WTC11 (cell line): ENCODE results near the gene VILL. TPM values are rescaled to one million over a fixed set of nuclear protein-coding genes. Genes with fewer than 3 reads are reported as not detected.

ENCODE experiments used
- ATAC-seq: fragments of 200-7000 bp; cut with Tn5 transposase; 2 replicates; pipeline ENCODE4 v1.10.0; 2021; ENCODE audit warnings: mild to moderate bottlenecking, moderate library complexity
- CTCF ChIA-PET: fragments of 300-600 bp; sonication (Branson Sonifier 250); formaldehyde crosslinking; loops from one replicate; lab custom pipeline; 2021; ENCODE audit warnings: antibody characterized with exemption; lab: Charles Lee
- POLR2A ChIA-PET: fragments of 350-600 bp; sonication (Branson Sonifier 250); formaldehyde crosslinking; loops from one replicate; lab custom pipeline; 2021; ENCODE audit warnings: antibody characterized with exemption; lab: Charles Lee
- DNase-seq: peaks from one replicate; pipeline ENCODE4 v3.0.0; 2021; ENCODE audit warnings: low spot score
- H3K27ac Mint-ChIP-seq: 2 replicates; pipeline ENCODE4 v1.8.0; 2021; ENCODE audit warnings: mixed read lengths
- H3K27me3 Mint-ChIP-seq: 2 replicates; pipeline ENCODE4 v1.8.0; 2021; ENCODE audit warnings: low read depth, mild to moderate bottlenecking, moderate library complexity, mixed read lengths
- H3K36me3 Mint-ChIP-seq: 2 replicates; pipeline ENCODE4 v1.8.0; 2021; ENCODE audit warnings: mixed read lengths
- H3K4me1 Mint-ChIP-seq: 2 replicates; pipeline ENCODE4 v1.8.0; 2022; ENCODE audit warnings: mixed read lengths
- H3K4me3 Mint-ChIP-seq: 2 replicates; pipeline ENCODE4 v1.8.0; 2021; ENCODE audit warnings: mild to moderate bottlenecking, moderate library complexity, mixed read lengths
- H3K9me3 Mint-ChIP-seq: 2 replicates; pipeline ENCODE4 v1.8.0; 2021; ENCODE audit warnings: mixed read lengths
- AR ChIP-seq: fragments of 250-450 bp; sonication (Bioruptor Pico); IDR thresholded peaks from 2 replicates; pipeline ENCODE4 v1.9.0; 2021; ENCODE audit warnings: mild to moderate bottlenecking
- ATF3 ChIP-seq: sonication (generic); formaldehyde crosslinking; conservative IDR thresholded peaks from 2 replicates; pipeline ENCODE4 v1.8.1; 2022; ENCODE audit warnings: mild to moderate bottlenecking, missing genetic modification reagents
- FOXJ3 ChIP-seq: sonication (generic); formaldehyde crosslinking; IDR thresholded peaks from 2 replicates; pipeline ENCODE4 v1.9.0; 2021; ENCODE audit warnings: missing genetic modification reagents, mild to moderate bottlenecking, borderline replicate concordance
- GRHL2 ChIP-seq: fragments of 250-450 bp; sonication (Bioruptor Pico); IDR thresholded peaks from 2 replicates; pipeline ENCODE4 v1.8.0; 2022; ENCODE audit warnings: mild to moderate bottlenecking, moderate library complexity; ENCODE audit not compliant: insufficient replicate concordance, severe bottlenecking
- HMGXB4 ChIP-seq: sonication (generic); formaldehyde crosslinking; IDR thresholded peaks from 2 replicates; pipeline ENCODE4 v1.8.1; 2023; ENCODE audit warnings: mild to moderate bottlenecking, moderate library complexity, missing genetic modification reagents
- IRF1 ChIP-seq: sonication (generic); formaldehyde crosslinking; IDR thresholded peaks from 2 replicates; pipeline ENCODE4 v1.8.0; 2023; ENCODE audit warnings: missing genetic modification reagents
- IRF2 ChIP-seq: sonication (generic); formaldehyde crosslinking; IDR thresholded peaks from 2 replicates; pipeline ENCODE4 v1.8.0; 2022; ENCODE audit warnings: low read depth, missing genetic modification reagents, borderline replicate concordance
- NFE2L1 ChIP-seq: sonication (generic); formaldehyde crosslinking; IDR thresholded peaks from 2 replicates; pipeline ENCODE4 v1.8.1; 2023; ENCODE audit warnings: missing genetic modification reagents
- RELA ChIP-seq: sonication (generic); formaldehyde crosslinking; IDR thresholded peaks from 2 replicates; pipeline ENCODE4 v1.8.1; 2022; ENCODE audit warnings: missing genetic modification reagents, mild to moderate bottlenecking, borderline replicate concordance
- SMAD3 ChIP-seq: sonication (generic); formaldehyde crosslinking; IDR thresholded peaks from 2 replicates; pipeline ENCODE4 v1.8.0; 2022; ENCODE audit warnings: missing genetic modification reagents, mild to moderate bottlenecking, borderline replicate concordance
- SOX15 ChIP-seq: fragments of 250-450 bp; sonication (Bioruptor Pico); IDR thresholded peaks from 2 replicates; pipeline ENCODE4 v1.9.0; 2021; ENCODE audit warnings: mild to moderate bottlenecking
- TEAD1 ChIP-seq: sonication (generic); formaldehyde crosslinking; IDR thresholded peaks from 2 replicates; pipeline ENCODE4 v1.8.0; 2022; ENCODE audit warnings: mild to moderate bottlenecking, missing genetic modification reagents
- ZBTB43 ChIP-seq: sonication (generic); formaldehyde crosslinking; IDR thresholded peaks from 2 replicates; pipeline ENCODE4 v1.8.1; 2023; ENCODE audit warnings: mild to moderate bottlenecking, missing genetic modification reagents
- ZNF219 ChIP-seq: sonication (generic); formaldehyde crosslinking; IDR thresholded peaks from 2 replicates; pipeline ENCODE4 v1.8.0; 2023; ENCODE audit warnings: missing genetic modification reagents, mild to moderate bottlenecking, borderline replicate concordance
- ZNF281 ChIP-seq: sonication (generic); formaldehyde crosslinking; IDR thresholded peaks from 2 replicates; pipeline ENCODE4 v1.8.0; 2023; ENCODE audit warnings: mild to moderate bottlenecking, missing genetic modification reagents
- ZNF532 ChIP-seq: fragments of 250-450 bp; sonication (Bioruptor Pico); IDR thresholded peaks from 2 replicates; pipeline ENCODE4 v1.9.0; 2021; ENCODE audit warnings: mild to moderate bottlenecking, borderline replicate concordance
- total RNA-seq: library from RNA; stranded (reverse); gene quantifications from 3 replicates; pipeline ENCODE4 v1.2.3, GENCODE V29; 2021

VILL gene
- total RNA-seq, 1 experiment from 2014 or later = 4.7 TPM

- no peaks in the 10 kb centered on the region for H3K9me3 Mint-ChIP-seq
- no peaks in the 10 kb centered on the region for H3K27me3 Mint-ChIP-seq
- no peaks in the 10 kb centered on the region for H3K36me3 Mint-ChIP-seq
- ChIA-PET CTCF (interaction anchor here (0.5 to 6.0 kb wide), 3 partner anchors 15 to 30 kb away, joined by 4 to 37 read pairs (median 4); no protein-coding TSS in a partner anchor), POLR2A (no interaction called here)
- no peak for DNase-seq
- H3K27ac Mint-ChIP-seq = no peak overlapping the region
- no peak overlapping the region for H3K4me3 Mint-ChIP-seq
- TF ChIP-seq AR (CRISPR knock-in tag) = no peak
- no peak for TF ChIP-seq NFE2L1 (CRISPR knock-in tag)
- no peak for TF ChIP-seq SMAD3 (CRISPR knock-in tag)
- TF ChIP-seq ZNF281 (CRISPR knock-in tag) = no peak
- TF ChIP-seq, all 79 proteins: peak for 0
- peaks cover 6% of the 10 kb centered on the region; the same call in 1 of the 2 replicates for H3K4me1 Mint-ChIP-seq
- no peak for ATAC-seq
Measured at GRCh38 chr3:37982331-37982730, 8.3 kb upstream of the VILL start.

GRCh38 chr3:37984051-37984450 is 6.5 kb upstream of the VILL start:
- Mint-ChIP-seq H3K27ac (no peak overlapping the region), H3K9me3 (no peaks in the 10 kb centered on the region), H3K27me3 (no peaks in the 10 kb centered on the region), H3K4me1 (peaks cover 6% of the 10 kb centered on the region; the same call in 1 of the 2 replicates), H3K36me3 (no peaks in the 10 kb centered on the region), H3K4me3 (no peak overlapping the region)
- POLR2A ChIA-PET = no interaction called here
- CTCF ChIA-PET = interaction anchor here (3.2 to 6.0 kb wide), 2 partner anchors 10 to 13 kb away, joined by 37 to 61 read pairs; no protein-coding TSS in a partner anchor
- no peak for TF ChIP-seq ZNF219 (CRISPR knock-in tag)
- no peak for TF ChIP-seq HMGXB4 (CRISPR knock-in tag)
- no peak for TF ChIP-seq SOX15
- no peak for TF ChIP-seq ZBTB43 (CRISPR knock-in tag)
- no peak for TF ChIP-seq RELA (CRISPR knock-in tag)
- TF ChIP-seq ZNF532 (CRISPR knock-in tag) = no peak
- TF ChIP-seq IRF2 (CRISPR knock-in tag) = no peak
- TF ChIP-seq IRF1 = no peak
- no peak for TF ChIP-seq TEAD1 (CRISPR knock-in tag)
- TF ChIP-seq FOXJ3 (CRISPR knock-in tag) = no peak
- TF ChIP-seq ATF3 (CRISPR knock-in tag) = no peak
- no peak for TF ChIP-seq GRHL2
- no peak for ATAC-seq
- DNase-seq = no peak
